PC-9 (cell line): ENCODE measurements around the gene KRT6B. TPM values are rescaled to one million over a fixed set of nuclear protein-coding genes. Genes with fewer than 3 reads are reported as not detected.
A peak's percentile ranks its signal among the peaks of the same experiment; 100 is the strongest.
"Not testable (repeated sequence)": the region's sequence is repeated elsewhere in the genome, so short reads cannot be mapped to it uniquely, and the experiment has no call there.

Source experiments
- BruUV-seq: library from RNA; stranded (reverse); fragments of 400-500 nt; replicated peaks from 2 replicates; lab custom pipeline; 2021; lab: Mats Ljungman, UMichigan
- CTCF ChIA-PET: fragments of 300-600 bp; sonication (Branson Sonifier 250); formaldehyde crosslinking; loops from one replicate; lab custom pipeline; 2022; ENCODE audit warnings: antibody characterized with exemption; lab: Charles Lee
- POLR2A ChIA-PET: fragments of 300-600 bp; sonication (Branson Sonifier 250); formaldehyde crosslinking; loops from one replicate; lab custom pipeline; 2022; ENCODE audit warnings: antibody characterized with exemption; ENCODE audit not compliant: unreplicated experiment; lab: Charles Lee
- DNase-seq, 2 experiments: peaks; one replicate each; pipeline versions ENCODE4 v3.0.0 to v3.0.0-alpha.2; 2015 to 2022; ENCODE audit warnings: mixed read lengths in 1 of 2
- H2AFZ ChIP-seq: fragments of 200-600 bp; sonication (generic); 2 replicates; pipeline ENCODE4 v1.8.1; 2017; ENCODE audit warnings: antibody characterized with exemption
- H3F3A ChIP-seq: fragments of 200-600 bp; sonication (generic); 2 replicates; pipeline ENCODE4 v1.8.1; 2017; ENCODE audit warnings: antibody characterized with exemption, mild to moderate bottlenecking, low read depth; ENCODE audit not compliant: insufficient read depth
- H3K27ac ChIP-seq: fragments of 200-600 bp; sonication (generic); 2 replicates; pipeline ENCODE4 v1.6.1; 2016; ENCODE audit warnings: mixed run types
- H3K27me3 ChIP-seq: fragments of 200-600 bp; sonication (generic); 2 replicates; pipeline ENCODE4 v1.6.1; 2016; ENCODE audit warnings: low read depth, mixed run types; ENCODE audit not compliant: insufficient read depth
- H3K36me3 ChIP-seq: fragments of 200-600 bp; sonication (generic); 2 replicates; pipeline ENCODE4 v1.6.1; 2016; ENCODE audit warnings: low read depth, mixed run types
- H3K4me1 ChIP-seq: fragments of 200-600 bp; sonication (generic); replicated peaks from 2 replicates; pipeline ENCODE4 v1.6.1; 2016; ENCODE audit warnings: mixed run types; ENCODE audit not compliant: insufficient read depth
- H3K4me2 ChIP-seq: fragments of 200-600 bp; sonication (generic); 2 replicates; pipeline ENCODE4 v1.6.1; 2017; ENCODE audit warnings: mixed run types
- H3K4me3 ChIP-seq: fragments of 200-600 bp; sonication (generic); 2 replicates; pipeline ENCODE4 v1.6.1; 2016; ENCODE audit warnings: mixed run types
- H3K79me2 ChIP-seq: fragments of 200-600 bp; sonication (generic); 2 replicates; pipeline ENCODE4 v1.6.1; 2017; ENCODE audit warnings: low read depth, mixed run types
- H3K9me2 ChIP-seq: fragments of 200-600 bp; sonication (generic); 2 replicates; pipeline ENCODE4 v1.8.1; 2017; ENCODE audit warnings: mild to moderate bottlenecking; ENCODE audit not compliant: insufficient read depth
- H3K9me3 ChIP-seq: fragments of 200-600 bp; sonication (generic); 2 replicates; pipeline ENCODE4 v1.8.1; 2016; ENCODE audit warnings: low read depth; ENCODE audit not compliant: insufficient read depth
- H4K20me1 ChIP-seq: fragments of 200-600 bp; sonication (generic); 2 replicates; pipeline ENCODE4 v1.8.1; 2017; ENCODE audit not compliant: insufficient read depth
- EZH2 ChIP-seq: fragments of 200-600 bp; sonication (generic); IDR thresholded peaks from 2 replicates; pipeline ENCODE4 v1.8.0; 2017; ENCODE audit warnings: antibody characterized with exemption, low read depth
- intact Hi-C: fragments of 100-400 bp; cut with micrococcal nuclease; formaldehyde crosslinking; loops from one replicate; pipeline ENCODE4 v1.10.0; 2022; ENCODE audit not compliant: unreplicated experiment
- total RNA-seq: library from RNA; stranded (reverse); gene quantifications from 2 replicates; pipeline ENCODE4 v1.2.3, GENCODE V29; 2021
- TF ChIP-seq, protein P1 (sequence below): fragments of 200-600 bp; sonication (generic); conservative IDR thresholded peaks from 2 replicates; pipeline ENCODE4 v1.6.1; 2017; ENCODE audit warnings: mixed run types, antibody characterized with exemption, mild to moderate bottlenecking, moderate library complexity

KRT6B gene
- total RNA-seq, 1 experiment from 2014 or later: 0.98 TPM

DNA sequence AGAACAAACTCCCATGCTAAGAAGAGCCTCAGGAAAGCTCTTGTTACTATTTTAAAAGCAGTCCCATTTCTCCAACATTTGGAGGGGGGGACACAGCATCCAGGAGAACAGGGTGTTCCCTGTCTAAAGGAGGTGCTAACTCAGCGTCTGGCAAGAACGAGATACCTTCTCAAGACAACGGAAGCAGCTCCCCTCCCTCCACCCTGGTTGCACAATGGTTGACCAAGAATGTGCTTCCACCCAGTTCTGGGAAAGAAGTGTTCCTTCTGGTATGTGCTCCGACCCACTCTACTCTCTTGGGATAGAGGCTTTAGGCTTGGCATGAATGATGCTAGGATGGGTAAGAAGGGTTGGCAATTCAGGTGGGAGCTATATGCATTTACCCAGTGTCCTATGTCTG lies 42.6 kb upstream of the KRT6B start:
- H3K36me3 ChIP-seq: no peaks in the 10 kb centered on the region
- H4K20me1 ChIP-seq: no peaks in the 10 kb centered on the region
- H3K9me3 ChIP-seq: no peaks in the 10 kb centered on the region
- H3K4me1 ChIP-seq: peaks cover 41% of the 10 kb centered on the region
- no peak for TF ChIP-seq EZH2
- TF ChIP-seq, protein P1, sequence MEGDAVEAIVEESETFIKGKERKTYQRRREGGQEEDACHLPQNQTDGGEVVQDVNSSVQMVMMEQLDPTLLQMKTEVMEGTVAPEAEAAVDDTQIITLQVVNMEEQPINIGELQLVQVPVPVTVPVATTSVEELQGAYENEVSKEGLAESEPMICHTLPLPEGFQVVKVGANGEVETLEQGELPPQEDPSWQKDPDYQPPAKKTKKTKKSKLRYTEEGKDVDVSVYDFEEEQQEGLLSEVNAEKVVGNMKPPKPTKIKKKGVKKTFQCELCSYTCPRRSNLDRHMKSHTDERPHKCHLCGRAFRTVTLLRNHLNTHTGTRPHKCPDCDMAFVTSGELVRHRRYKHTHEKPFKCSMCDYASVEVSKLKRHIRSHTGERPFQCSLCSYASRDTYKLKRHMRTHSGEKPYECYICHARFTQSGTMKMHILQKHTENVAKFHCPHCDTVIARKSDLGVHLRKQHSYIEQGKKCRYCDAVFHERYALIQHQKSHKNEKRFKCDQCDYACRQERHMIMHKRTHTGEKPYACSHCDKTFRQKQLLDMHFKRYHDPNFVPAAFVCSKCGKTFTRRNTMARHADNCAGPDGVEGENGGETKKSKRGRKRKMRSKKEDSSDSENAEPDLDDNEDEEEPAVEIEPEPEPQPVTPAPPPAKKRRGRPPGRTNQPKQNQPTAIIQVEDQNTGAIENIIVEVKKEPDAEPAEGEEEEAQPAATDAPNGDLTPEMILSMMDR: no peak
- BruUV-seq: no TSS peak
- intact Hi-C loops: loop anchor here (2.0 to 5.0 kb wide), 3 partner anchors 52 to 376 kb away; no protein-coding TSS in a partner anchor
- CTCF ChIA-PET: interaction anchor here (1.1 to 1.3 kb wide), 3 partner anchors 13 to 376 kb away, joined by 3 to 5 read pairs (median 5); no protein-coding TSS in a partner anchor
- DNase-seq: peak in 1 of 2 experiments; percentile 70
- H3K27ac ChIP-seq: no peak overlapping the region
- H3K79me2 ChIP-seq: no peaks in the 10 kb centered on the region
- peak overlapping the region; percentile 10; the same call in 1 of the 2 replicates for H3K4me2 ChIP-seq
- peaks cover 20% of the 10 kb centered on the region; the same call in 1 of the 2 replicates for H3F3A ChIP-seq
- H3K4me3 ChIP-seq: no peak overlapping the region
- H2AFZ ChIP-seq: no peak overlapping the region
- POLR2A ChIA-PET: interaction anchor here (0.5 to 1.0 kb wide), 7 partner anchors 29 to 805 kb away, joined by 3 to 9 read pairs (median 3); partner anchors contain the start of gene MYG1
- no peaks in the 10 kb centered on the region for H3K27me3 ChIP-seq
- no peaks in the 10 kb centered on the region for H3K9me2 ChIP-seq

DNA sequence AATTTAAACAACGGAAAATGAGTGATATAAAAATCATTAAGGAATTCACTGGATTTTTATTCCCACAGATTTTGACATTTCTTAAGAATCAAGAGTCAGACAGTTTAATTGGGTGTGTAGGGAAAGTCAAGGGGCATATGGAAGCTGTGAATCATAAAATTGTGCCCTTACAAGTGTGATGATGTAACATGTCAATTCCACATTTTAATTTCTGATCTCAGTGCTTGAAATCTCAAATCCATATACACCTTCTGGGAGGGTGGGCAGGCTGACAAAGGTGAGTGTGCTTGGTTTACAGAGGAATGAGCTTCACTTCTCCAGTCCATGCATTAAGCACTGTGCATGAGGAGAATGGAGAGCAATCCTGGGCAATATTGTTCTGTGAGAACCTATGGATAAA lies 42.2 kb upstream of the KRT6B start:
- Histone ChIP-seq H4K20me1 (no peaks in the 10 kb centered on the region), H3K36me3 (no peaks in the 10 kb centered on the region), H3F3A (peaks cover 20% of the 10 kb centered on the region; the same call in 1 of the 2 replicates), H3K4me1 (peaks cover 41% of the 10 kb centered on the region), H3K27ac (no peak overlapping the region), H3K9me2 (no peaks in the 10 kb centered on the region), H3K79me2 (no peaks in the 10 kb centered on the region), H3K27me3 (no peaks in the 10 kb centered on the region), H3K4me3 (no peak overlapping the region), H3K9me3 (no peaks in the 10 kb centered on the region), H3K4me2 (no peak overlapping the region), H2AFZ (no peak overlapping the region)
- POLR2A ChIA-PET: interaction anchor here (0.5 to 1.0 kb wide), 5 partner anchors 30 to 702 kb away, joined by 3 to 9 read pairs (median 3); no protein-coding TSS in a partner anchor
- intact Hi-C loops: loop anchor here (2.0 to 5.0 kb wide), 3 partner anchors 51 to 377 kb away; no protein-coding TSS in a partner anchor
- CTCF ChIA-PET: interaction anchor here (1.1 to 1.3 kb wide), 3 partner anchors 13 to 377 kb away, joined by 3 to 5 read pairs (median 5); no protein-coding TSS in a partner anchor
- no TSS peak for BruUV-seq
- no peak for DNase-seq
- no peak for TF ChIP-seq EZH2
- TF ChIP-seq, protein P1: no peak

DNA sequence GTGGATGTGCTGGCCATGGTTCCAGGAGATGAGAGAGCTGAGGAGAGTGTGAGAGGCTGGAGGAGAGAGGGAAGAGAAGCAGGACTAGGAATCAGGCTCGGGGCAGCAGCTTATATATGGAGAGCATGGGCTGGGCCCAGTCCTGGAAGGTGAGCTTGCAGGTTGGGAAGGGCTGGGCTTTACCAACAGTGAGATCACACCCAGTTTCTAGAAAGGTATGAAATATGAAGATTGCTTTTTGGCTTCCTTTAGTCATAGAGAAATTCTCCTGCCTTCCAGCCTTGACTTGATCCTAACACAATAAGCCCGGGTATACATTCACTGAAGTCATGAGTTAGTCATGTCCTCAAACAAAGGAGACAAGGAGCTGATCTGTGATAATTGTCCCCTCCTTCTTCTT lies 41.2 kb upstream of the KRT6B start, which contains the start of gene KRT6A:
Gene KRT6A, minus strand, starts transcription at position 86 of the 400 bp plus-strand sequence. Its CDS starts 69 bp downstream, at position 17.
- no peak for TF ChIP-seq EZH2
- TF ChIP-seq, protein P1: no peak

DNA sequence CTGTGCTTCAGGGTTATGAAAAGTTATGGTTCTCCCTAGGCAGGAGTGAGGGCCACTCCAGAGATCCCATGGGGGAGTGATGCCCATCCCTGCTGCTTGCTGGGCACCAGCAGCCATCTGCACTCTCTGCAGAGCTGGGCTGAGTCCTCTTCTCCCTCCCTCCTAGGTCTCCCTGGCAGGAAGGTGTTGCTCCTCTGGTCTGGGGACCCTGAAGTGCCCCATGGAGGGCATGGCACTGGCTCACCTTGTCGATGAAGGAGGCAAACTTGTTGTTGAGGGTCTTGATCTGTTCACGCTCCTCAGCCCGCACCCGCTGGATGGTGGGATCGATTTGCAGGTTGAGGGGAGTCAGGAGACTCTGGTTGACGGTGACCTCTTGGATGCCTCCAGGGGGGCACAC lies 40.5 kb upstream of the KRT6B start:
- Histone ChIP-seq H3F3A (peaks cover 20% of the 10 kb centered on the region; the same call in 1 of the 2 replicates), H3K4me1 (peaks cover 41% of the 10 kb centered on the region)
- CTCF ChIA-PET, H3K79me2 ChIP-seq, H3K9me2 ChIP-seq, H3K36me3 ChIP-seq, POLR2A ChIA-PET, H3K27ac ChIP-seq, H4K20me1 ChIP-seq, H2AFZ ChIP-seq, H3K4me3 ChIP-seq, H3K4me2 ChIP-seq, H3K9me3 ChIP-seq, DNase-seq, H3K27me3 ChIP-seq: not testable (repeated sequence)
- TSS peak; percentile 60 for BruUV-seq
- intact Hi-C loops: loop anchor here (5.0 kb wide), 1 partner anchor 90 kb away; no protein-coding TSS in a partner anchor

More for the DNA sequence above, 41.2 kb upstream of the KRT6B start, which contains the start of gene KRT6A:
- BruUV-seq: no TSS peak
- H3K79me2 ChIP-seq: no peaks in the 10 kb centered on the region
- H3F3A ChIP-seq: peaks cover 20% of the 10 kb centered on the region; the same call in 1 of the 2 replicates
- no peak within 1 kb of the TSS for H3K27ac ChIP-seq
- no peak within 1 kb of the TSS for H3K4me2 ChIP-seq
- ChIA-PET CTCF (interaction anchor here (0.8 kb wide), 1 partner anchor 51 kb away, joined by 4 read pairs; no protein-coding TSS in a partner anchor), POLR2A (interaction anchor here (0.5 to 0.9 kb wide), 7 partner anchors 8 to 341 kb away, joined by 3 to 6 read pairs (median 4); partner anchors contain the start of gene KRT5)
- no peak within 1 kb of the TSS for H3K4me3 ChIP-seq
- intact Hi-C loops: loop anchor here (5.0 kb wide), 1 partner anchor 89 kb away; no protein-coding TSS in a partner anchor
- peaks cover 41% of the 10 kb centered on the region for H3K4me1 ChIP-seq
- no peaks in the 10 kb centered on the region for H3K36me3 ChIP-seq
- H3K27me3 ChIP-seq: no peaks in the 10 kb centered on the region
- H4K20me1 ChIP-seq: no peaks in the 10 kb centered on the region
- peak; percentile 60 to 62 for DNase-seq
- H2AFZ ChIP-seq: no peak within 1 kb of the TSS
- H3K9me3 ChIP-seq: no peaks in the 10 kb centered on the region
- no peaks in the 10 kb centered on the region for H3K9me2 ChIP-seq

DNA sequence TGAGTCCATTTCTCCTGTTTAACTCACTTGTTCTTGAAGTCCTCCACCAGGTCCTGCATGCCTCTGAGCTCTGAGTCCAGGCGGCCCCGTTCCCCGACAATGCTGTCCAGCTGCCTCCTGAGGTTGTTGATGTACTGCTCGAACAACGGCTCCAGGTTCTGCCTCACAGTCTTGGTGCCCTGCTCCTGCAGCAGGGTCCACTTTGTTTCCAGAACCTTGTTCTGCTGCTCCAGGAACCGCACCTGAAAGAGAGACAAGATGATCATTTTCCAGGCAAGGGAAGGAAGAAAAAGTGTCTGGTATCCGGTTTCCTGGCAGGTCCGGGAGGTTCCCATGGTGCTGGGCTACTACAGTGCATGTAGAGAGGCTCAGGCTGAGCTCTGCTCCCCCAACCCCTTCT lies 39.5 kb upstream of the KRT6B start:
- H3K27ac ChIP-seq, H2AFZ ChIP-seq, H3K4me3 ChIP-seq, H3K9me2 ChIP-seq, DNase-seq, H3K27me3 ChIP-seq, H3K79me2 ChIP-seq, CTCF ChIA-PET, H3K9me3 ChIP-seq, H3K36me3 ChIP-seq, BruUV-seq, H4K20me1 ChIP-seq, H3K4me2 ChIP-seq: not testable (repeated sequence)
- POLR2A ChIA-PET: interaction anchor here (0.6 kb wide), 1 partner anchor 259 kb away, joined by 3 read pairs; the partner anchor contains the start of gene KRT7
- peaks cover 17% of the 10 kb centered on the region; the same call in 1 of the 2 replicates for H3F3A ChIP-seq
- peaks cover 33% of the 10 kb centered on the region for H3K4me1 ChIP-seq
- intact Hi-C loops: loop anchor here (5.0 kb wide), 1 partner anchor 91 kb away; no protein-coding TSS in a partner anchor
